ENCODE measurements around the gene SPIRE2. TPM values are rescaled to one million over a fixed set of nuclear protein-coding genes. Genes with fewer than 3 reads are reported as not detected.

SPIRE2 gene
- total RNA-seq, 4 donors from 2014 or later: 1.1 to 5.1 (median 3.0) TPM

- TF ChIP-seq CTCF (IDR thresholded peaks at IDR 0.05; ENCODE audit: low read depth): no peak
Observed at GRCh38 chr16:89798832-89799370, 29.4 kb upstream of the SPIRE2 start.

GRCh38 chr16:89801800-89802199 is 26.5 kb upstream of the SPIRE2 start:
- TF ChIP-seq CTCF (IDR thresholded peaks at IDR 0.05; ENCODE audit: low read depth): no peak

- TF ChIP-seq CTCF (IDR thresholded peaks at IDR 0.05; ENCODE audit: low read depth): no peak
Observed at GRCh38 chr16:89805136-89805905, 23.0 kb upstream of the SPIRE2 start.

- no peak for TF ChIP-seq CTCF (IDR thresholded peaks at IDR 0.05; ENCODE audit: low read depth)
Observed at GRCh38 chr16:89808475-89808874, 19.8 kb upstream of the SPIRE2 start.

GRCh38 chr16:89811321-89811720 is 17.0 kb upstream of the SPIRE2 start:
- TF ChIP-seq CTCF (IDR thresholded peaks at IDR 0.05; ENCODE audit: low read depth): no peak

GRCh38 chr16:89815639-89816348 is 12.5 kb upstream of the SPIRE2 start:
- TF ChIP-seq CTCF (IDR thresholded peaks at IDR 0.05; ENCODE audit: low read depth): no peak
